ENCODE results near the gene TWSG1.

GRCh38 chr18:9362869-9363268 is 28.3 kb downstream of the TWSG1 start:
- no peak for TF ChIP-seq CTCF (IDR thresholded peaks at IDR 0.05; ENCODE audit: insufficient read depth, low read length)
- TF ChIP-seq REST (IDR thresholded peaks at IDR 0.05; ENCODE audit: insufficient replicate concordance, low read depth) = no peak
- TF ChIP-seq POLR2AphosphoS5 (IDR thresholded peaks at IDR 0.05; ENCODE audit: low read depth) = no peak
- no peak for TF ChIP-seq GABPA (IDR thresholded peaks at IDR 0.05; ENCODE audit: low read depth)
- TF ChIP-seq SPI1 (IDR thresholded peaks at IDR 0.05; ENCODE audit: borderline replicate concordance, low read depth) = no peak
